HG03565 (cell line): ENCODE data around the gene SLC39A1.
"Not testable (repeated sequence)": the region's sequence is repeated elsewhere in the genome, so short reads cannot be mapped to it uniquely, and the experiment has no call there.

ENCODE experiments used
- ATAC-seq: cut with Tn5 transposase; IDR thresholded peaks from one replicate; pipeline ENCODE4 v1.9.1; 2021; ENCODE audit warnings: mild to moderate bottlenecking, moderate library complexity; ENCODE audit not compliant: unreplicated experiment

The SLC39A1 gene

DNA sequence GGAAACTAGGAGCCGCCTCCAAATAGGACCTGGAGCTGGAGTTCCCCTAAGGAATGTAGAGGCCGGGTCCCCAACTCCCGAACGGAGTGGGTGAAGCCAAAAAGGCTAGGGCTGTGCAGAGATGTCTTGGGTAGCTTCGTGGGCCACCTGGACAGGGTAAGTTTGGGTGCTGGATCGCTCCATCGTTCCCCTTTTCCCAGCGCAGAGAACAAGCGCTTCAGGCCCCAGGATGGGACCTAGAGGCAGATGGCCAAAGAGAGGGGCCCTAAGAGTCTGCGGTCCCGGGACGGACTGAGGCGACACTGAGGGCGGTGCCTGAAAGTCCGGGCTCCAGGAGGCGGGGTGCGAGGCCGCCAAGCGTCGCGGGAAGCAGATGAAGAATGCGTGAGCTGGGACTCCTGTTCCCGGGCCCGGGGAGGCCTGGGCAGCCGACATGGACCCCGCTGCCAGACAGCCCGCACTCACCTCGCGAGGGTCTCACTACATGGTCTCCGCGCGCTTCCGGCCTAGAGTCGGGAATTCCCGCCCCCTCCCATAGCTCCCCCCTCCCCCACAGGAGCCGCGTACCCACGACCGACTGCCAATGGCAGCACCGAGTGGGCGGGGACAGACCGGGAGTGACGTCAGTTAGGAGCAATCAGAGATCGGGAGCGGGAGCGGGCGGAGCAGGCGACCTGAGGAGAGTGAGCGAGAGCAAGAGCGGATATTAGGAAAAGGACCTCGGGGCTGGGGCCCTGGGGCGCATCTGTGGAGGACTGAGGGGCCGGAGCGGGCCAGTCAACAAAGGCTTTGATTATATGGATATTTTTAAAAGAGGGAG lies at the start of gene SLC39A1:
SLC39A1 (minus strand) TSS at position 508 of the 820 bp plus-strand sequence. CDS start 822 bp downstream, outside the sequence.
- ATAC-seq, result peak; percentile 33

GRCh38 chr1:154012543-154012942 lies 49.2 kb upstream of the SLC39A1 start:
- ATAC-seq, result not testable (repeated sequence)

DNA sequence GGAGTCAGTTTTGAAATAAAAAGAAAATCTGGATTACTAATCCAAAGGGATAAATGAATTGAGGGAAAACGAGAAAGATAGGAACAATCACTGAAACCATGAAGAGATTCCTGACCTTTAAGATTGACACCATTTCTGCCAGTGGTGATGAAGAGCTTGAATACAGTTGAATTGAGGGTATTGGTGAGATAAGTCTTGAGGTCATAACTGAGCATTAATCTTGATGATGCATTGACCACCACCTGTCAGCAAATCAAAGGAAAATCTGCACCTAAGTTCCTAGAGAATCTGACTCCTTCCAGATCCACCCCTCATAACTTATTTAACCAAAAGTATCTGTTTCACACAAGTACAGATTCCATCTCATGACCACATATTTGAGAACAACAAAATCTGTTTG lies 48.8 kb upstream of the SLC39A1 start:
- no peak for ATAC-seq

GRCh38 chr1:154006136-154006535 lies 42.8 kb upstream of the SLC39A1 start:
- no peak for ATAC-seq

DNA sequence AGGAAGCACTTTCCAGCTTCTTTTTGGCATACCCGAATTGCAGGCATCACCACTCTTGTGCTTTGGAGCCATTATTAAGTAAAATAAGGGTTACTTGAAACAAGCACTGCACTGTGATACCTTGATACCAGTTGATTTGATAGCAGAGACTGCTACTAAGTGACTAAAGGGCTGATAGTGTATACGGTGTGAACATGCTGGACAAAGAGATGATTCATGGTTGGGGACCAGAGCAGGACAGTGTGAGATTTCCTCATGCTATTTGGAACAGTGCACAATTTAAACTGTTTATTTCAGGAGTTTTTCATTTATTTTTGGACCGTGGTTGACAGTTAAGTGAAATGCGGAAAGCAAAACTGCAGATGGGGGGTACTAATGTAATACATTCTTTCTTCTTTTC lies 37.1 kb upstream of the SLC39A1 start:
- ATAC-seq, result no peak

DNA sequence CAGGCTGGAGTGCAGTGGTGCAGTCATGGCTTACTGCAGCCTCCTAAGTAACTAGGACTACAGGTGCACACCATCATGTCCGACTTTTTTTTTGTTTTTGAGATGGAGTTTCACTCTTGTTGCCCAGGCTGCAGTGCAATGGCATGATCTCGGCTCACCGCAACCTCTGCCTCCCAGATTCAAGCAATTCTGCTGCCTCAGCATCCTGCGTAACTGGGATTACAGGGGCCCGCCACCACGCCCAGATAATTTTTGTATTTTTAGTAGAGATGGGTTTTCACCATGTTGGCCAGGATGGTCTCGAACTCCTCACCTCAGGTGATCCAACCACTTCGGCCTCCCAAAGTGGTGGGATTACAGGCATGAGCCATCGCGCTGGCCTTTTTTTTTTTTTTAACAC lies 33.5 kb upstream of the SLC39A1 start:
- not testable (repeated sequence) for ATAC-seq

DNA sequence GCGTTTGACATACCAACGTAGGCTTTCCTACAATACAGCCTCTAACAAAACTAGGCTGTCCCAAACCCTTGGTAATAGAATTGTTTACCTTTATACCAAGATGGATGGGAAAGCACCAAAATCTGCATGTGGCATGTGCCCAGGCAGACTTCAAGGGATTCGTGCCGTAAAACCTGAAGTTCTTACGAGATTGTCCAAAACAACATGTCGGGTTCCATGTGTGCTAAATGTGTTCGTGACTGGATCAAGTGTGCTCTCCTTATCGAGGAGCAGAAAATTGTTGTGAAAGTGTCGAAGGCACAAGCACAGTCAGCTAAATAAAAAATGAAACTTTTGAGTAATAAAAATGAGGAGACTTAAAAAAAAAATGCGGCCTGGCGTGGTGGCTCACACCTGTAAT lies 32.3 kb upstream of the SLC39A1 start:
- ATAC-seq, result no peak

GRCh38 chr1:153995202-153995601 lies 31.9 kb upstream of the SLC39A1 start:
- ATAC-seq, result no peak

DNA sequence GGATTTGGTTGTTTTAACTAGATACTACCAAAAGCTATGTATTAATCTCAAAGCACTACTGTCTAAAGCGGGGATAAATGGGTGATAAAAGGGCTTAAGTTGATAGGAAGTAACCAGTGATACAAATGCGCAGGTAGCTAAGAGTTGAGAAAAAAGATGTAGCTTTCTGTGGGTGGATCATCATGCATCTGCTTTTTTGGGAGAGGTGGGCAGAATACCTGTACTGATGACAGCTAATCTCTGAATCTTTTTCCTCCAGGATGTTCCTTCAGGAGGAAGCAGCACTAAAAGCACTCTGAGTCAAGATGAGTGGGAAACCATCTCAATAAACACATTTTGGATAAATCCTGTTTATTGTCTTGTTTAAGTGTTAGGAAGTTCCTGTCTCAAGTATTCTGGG lies 28.5 kb upstream of the SLC39A1 start:
- no peak for ATAC-seq

DNA sequence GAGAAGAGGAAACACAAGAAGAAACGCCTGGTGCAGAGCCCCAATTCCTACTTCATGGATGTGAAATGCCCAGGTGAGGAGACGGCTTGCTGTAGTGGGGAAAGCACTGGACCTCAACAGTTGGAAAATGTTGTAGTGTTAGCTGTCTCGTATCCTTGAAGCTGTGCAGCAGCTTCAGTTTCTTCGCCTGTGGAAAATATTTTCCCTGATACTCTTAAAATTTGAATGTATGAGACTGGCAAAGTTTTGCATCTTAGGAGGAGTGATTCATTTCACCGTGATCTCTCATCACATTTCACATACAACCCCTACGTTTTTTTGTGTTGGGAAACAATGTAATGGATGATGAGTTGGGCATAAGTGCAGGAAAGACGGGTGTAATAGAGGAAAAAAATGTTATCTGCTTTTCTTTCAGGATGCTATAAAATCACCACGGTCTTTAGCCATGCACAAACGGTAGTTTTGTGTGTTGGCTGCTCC lies 27.9 kb upstream of the SLC39A1 start:
- ATAC-seq, result no peak

DNA sequence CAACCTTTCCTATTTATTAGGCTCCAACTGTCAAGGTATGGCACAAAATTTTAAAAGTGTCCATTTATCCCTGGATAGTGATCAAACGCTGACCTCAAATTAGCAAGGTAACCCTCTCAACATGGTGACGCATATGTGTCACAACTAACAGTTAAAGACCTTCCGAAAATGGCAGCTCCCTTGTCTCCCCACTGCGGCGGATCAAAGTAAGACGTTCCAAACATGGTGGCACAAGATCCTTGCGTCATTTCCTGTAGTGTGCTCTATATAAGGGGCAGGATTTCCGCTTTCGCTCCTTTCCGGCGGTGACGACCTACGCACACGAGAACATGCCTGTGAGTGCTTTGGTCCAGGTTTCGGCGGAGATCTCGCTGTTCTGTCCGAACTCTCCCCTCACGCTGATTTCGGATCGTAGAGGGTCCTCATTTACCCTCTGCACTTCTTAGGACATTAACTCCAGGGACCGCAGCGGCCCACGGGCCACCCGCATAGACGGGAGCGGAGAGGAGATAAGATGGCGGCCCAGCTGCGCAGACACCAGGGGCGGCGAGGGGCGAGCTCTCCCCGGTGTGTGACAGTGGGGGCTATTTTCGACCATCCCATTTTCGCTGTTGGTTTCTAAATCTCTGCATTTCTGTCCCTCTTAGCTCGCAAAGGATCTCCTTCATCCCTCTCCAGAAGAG lies 27.3 kb upstream of the SLC39A1 start, which contains the start of gene RPS27:
RPS27 (plus strand) TSS at position 295 of the 683 bp plus-strand sequence; CDS start at position 330, 35 bp downstream.
- ATAC-seq, result peak; percentile 80

- no peak for ATAC-seq
These were observed 24.3 kb upstream of the SLC39A1 start for GRCh38 chr1:153987621-153988020.

DNA sequence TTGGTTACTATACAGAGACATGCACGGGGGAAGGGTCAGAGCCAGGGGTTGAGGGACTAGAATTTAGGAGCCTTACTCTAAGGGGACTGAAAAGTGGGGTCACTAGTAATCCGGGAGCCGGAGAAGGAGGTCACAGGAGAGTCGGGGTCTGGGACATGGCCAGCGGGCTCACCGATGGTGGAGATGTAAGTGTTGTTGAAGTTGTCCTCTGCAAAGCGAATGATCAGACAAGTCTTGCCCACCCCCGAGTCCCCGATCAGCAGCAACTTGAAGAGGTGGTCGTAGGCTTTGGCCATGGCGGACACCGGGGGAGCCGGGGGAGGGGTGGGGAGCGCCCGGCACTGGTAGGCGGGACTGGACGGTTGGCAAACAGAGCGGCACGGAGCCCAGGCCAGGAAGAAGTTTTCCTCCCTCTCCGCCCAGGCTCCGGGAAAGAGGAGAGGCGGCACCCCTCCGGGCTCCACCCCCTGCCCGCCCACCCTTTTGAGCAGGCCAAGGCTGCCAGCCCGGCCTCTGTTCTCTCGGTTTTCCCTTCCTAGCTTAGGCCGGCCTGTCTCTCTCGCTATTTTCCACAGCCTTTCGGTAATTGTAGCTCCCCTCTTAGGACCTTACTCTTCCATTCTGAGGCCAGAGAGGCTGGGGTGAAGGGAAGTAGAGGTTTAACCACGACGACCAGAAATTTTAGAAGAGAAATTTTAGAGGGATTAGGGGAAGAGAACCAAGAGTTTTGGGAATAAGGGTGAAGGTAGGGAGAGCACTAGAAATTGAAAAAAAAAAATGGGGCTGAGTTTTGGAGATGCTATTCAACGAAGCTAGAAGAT lies 22.8 kb upstream of the SLC39A1 start, which contains the start of gene RAB13:
RAB13 (minus strand) TSS at position 399 of the 821 bp plus-strand sequence; CDS start at position 296, 103 bp downstream.
- ATAC-seq, result no peak

DNA sequence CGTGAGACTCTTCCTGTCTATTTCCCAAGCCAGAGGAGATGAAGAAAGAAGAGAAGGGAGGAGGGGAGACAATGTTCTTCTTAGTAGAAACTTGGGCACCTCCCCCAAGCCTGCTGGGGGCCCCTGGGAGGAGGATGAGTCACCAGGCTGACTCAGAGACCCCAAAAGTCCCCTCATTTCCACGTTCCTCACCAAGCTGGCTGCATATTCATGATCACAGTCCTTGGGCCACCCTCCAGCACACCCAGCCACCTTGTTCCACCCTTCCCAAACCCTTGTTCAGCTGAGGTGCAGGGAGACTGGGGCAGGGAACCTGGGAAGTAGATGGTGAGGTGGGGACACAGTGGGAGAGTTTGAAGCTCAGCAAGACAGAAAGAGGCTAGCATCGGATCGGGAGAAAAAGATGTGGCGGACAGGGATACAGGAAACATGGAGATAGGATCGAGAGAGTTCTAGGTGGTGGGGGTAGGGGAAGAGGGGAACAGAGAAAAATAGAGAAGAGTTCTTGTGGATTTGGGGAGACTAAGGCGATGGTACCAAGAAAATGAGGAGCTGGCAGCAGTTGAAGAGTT lies 22.1 kb upstream of the SLC39A1 start:
- ATAC-seq, result no peak

DNA sequence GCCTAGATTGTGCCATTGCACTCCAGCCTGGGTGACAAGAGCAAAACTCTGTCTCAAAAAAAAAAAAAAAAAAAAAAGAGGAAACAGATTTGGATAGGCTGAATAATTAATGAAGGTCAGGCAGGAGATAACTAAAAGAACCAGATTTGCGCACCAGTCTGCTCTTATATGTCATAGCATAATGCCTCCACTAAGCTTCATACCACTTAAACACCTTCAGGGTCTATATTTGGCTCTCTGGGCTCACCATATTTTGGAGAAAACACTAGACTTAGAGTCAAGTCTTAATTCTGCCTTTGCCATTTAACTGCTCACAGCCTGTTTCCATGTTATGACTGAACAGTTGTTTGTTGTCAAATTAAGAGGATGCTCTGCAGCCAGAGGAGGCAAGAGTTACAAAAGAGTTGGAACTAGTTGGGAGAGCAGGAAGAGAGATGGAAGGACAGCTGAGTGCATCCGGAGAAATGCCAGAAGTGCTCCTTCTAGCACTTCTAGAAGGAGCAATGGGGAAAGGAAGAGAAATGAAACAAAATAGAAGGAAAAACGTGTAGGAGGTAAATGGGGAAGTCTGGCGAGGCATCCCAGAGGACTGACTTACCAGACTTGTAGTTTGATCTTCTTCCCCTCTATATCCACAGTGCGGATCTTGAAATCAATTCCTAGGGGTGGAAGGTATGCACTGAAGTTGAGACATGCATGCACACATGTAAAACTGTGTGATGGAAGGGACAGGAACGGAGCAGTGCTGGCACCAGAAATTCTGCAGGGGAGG lies 21.0 kb upstream of the SLC39A1 start:
- ATAC-seq, result no peak

GRCh38 chr1:153981735-153982134 lies 18.4 kb upstream of the SLC39A1 start:
- ATAC-seq, result not testable (repeated sequence)

DNA sequence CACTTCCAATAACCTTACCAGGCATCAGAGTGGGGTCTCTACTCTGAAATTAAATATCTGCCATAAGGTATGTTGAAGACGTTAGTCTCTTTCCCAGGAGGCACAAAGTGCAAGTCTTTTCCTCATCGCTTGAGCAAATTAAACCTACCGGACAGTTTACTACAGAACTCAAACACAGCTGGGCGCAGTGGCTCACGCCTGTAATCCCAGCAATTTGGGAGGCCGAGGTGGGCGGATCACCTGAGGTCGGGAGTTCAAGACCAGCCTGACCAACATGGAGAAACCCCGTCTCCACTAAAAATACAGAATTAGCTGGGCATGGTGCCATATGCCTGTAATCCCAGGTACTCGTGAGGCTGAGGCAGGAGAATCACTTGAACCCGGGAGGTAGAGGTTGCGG lies 15.8 kb upstream of the SLC39A1 start:
- not testable (repeated sequence) for ATAC-seq

GRCh38 chr1:153978274-153978909 lies 15.1 kb upstream of the SLC39A1 start:
- ATAC-seq, result peak; percentile 9
